T-helper 17 cell (primary cell): ENCODE data around the gene TIMM17A. TPM values are rescaled to one million over a fixed set of nuclear protein-coding genes. Genes with fewer than 3 reads are reported as not detected.
"Not testable (repeated sequence)": the region's sequence is repeated elsewhere in the genome, so short reads cannot be mapped to it uniquely, and the experiment has no call there.

Experiments used
- ATAC-seq: fragments of 150-1000 bp; cut with Tn5 transposase; 2 replicates; pipeline ENCODE4 v1.10.0; 2021; ENCODE audit warnings: mild to moderate bottlenecking, moderate library complexity
- DNase-seq, 3 donors: peaks; one replicate each; pipeline versions ENCODE4 v3.0.0 to v3.0.0-alpha.2; 2020 to 2021
- H3K9me3 ChIP-seq: one replicate; pipeline ENCODE4 v1.7.0; 2013; ENCODE audit warnings: low read length, mild to moderate bottlenecking; ENCODE audit not compliant: control insufficient read depth, poor library complexity, severe bottlenecking
- H3K27ac Mint-ChIP-seq: one replicate; pipeline ENCODE4 v1.8.0; 2022; ENCODE audit warnings: mild to moderate bottlenecking, moderate library complexity, mixed read lengths
- H3K27me3 Mint-ChIP-seq: one replicate; pipeline ENCODE4 v1.8.0; 2022; ENCODE audit warnings: mixed read lengths
- H3K36me3 Mint-ChIP-seq: one replicate; pipeline ENCODE4 v1.8.0; 2022; ENCODE audit warnings: low read depth, mixed read lengths
- H3K4me1 Mint-ChIP-seq: one replicate; pipeline ENCODE4 v1.8.0; 2022; ENCODE audit warnings: mild to moderate bottlenecking, mixed read lengths
- H3K4me3 Mint-ChIP-seq: one replicate; pipeline ENCODE4 v1.8.0; 2022; ENCODE audit warnings: mild to moderate bottlenecking, moderate library complexity, mixed read lengths
- total RNA-seq, 4 donors: library from RNA in 2 of 4; stranded (reverse) in 2 of 4; gene quantifications; one replicate each; pipeline ENCODE4 v1.2.3 and lab custom pipeline; 2022 to 2026

TIMM17A gene
- total RNA-seq, 2 donors from 2014 or later = 36.8 to 48.4 TPM

DNA sequence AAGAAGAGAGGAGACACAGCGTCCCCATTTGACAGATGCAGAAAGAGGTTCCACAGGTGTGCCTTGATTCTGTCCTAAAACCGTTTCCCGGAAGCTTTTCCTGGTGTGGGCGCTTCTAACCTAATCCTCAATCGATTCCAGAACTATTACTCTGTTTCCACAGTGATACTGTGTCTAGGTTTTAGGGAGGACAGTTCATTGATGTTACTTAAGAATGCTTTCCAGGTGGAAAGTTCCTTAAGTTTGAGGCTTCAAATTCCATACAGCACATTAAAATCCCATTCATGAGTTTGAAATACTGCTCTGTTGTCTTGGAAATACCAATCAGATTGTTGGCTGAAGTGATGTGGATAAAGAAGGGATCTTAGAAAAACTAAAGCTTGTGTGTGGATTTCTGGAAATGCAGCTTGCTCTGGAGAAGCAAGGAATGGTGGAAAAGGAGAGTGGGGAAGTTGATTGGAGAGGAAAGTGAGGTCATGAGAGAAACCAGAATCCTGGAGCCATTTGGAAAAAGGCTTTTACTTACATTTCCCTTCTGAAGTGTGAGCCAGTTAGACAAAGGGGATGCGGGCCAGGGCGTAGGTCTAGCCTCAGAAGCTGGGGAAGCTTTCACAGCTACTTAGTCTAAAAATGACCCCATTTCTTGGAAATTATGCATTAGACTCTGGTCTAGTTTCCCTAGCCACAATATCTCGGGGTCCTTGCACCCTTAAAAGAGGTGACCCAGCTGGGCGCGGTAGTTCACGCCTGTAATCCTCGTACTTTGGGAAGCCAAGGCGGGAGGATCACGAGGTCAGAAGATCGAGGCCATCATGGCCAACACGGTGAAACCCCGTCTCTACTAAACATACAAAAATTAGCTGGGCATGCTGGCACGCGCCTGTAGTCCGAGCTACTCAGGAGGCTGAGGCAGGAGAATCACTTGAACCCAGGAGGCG lies 61.8 kb downstream of the TIMM17A start:
- ATAC-seq (no peak), DNase-seq (no peak)
- H3K36me3 Mint-ChIP-seq = peaks cover 2% of the 10 kb centered on the region
- peaks cover 2% of the 10 kb centered on the region for H3K4me1 Mint-ChIP-seq
- no peak overlapping the region for H3K27ac Mint-ChIP-seq
- no peak overlapping the region for H3K4me3 Mint-ChIP-seq
- no peaks in the 10 kb centered on the region for H3K9me3 ChIP-seq
- peaks cover 39% of the 10 kb centered on the region for H3K27me3 Mint-ChIP-seq

DNA sequence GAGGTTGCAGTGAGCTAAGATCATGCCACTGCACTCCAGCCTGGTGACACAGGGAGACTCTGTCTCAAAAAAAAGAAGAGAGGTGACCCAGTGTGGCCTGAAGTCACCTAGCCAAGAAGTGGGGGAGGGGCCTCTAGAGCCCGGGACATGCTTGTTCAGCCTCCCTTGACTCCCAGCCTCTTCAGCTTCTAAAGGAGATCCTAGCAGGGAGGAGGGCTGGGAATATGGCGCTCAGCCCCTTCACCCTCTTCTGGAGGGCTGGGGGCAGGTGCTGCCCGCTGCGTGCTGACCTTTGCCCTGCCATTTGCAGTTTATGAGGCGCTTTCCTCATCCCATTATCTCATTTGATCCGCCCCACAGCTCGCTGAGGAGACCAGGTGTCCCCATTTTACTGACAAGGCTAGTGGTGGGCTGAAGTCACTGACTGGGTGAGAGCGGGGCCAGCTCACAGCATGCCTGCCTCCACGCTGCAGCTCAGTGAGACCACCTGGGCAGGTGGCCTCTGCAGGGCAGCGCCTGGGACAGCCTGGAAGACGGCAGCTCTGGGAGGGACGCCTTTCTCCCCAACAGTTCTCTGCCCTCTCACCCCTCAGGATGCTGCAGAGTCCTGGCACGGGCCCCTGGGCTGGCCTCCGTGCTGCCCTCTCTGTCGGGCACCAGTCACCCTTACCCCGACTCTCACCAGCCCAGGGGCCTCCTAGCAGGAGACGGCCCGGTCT lies 62.6 kb downstream of the TIMM17A start:
- no peaks in the 10 kb centered on the region for H3K9me3 ChIP-seq
- Mint-ChIP-seq H3K27me3 (peaks cover 41% of the 10 kb centered on the region), H3K36me3 (peaks cover 2% of the 10 kb centered on the region), H3K27ac (no peak overlapping the region), H3K4me3 (no peak overlapping the region), H3K4me1 (peaks cover 2% of the 10 kb centered on the region)
- DNase-seq (no peak), ATAC-seq (no peak)

DNA sequence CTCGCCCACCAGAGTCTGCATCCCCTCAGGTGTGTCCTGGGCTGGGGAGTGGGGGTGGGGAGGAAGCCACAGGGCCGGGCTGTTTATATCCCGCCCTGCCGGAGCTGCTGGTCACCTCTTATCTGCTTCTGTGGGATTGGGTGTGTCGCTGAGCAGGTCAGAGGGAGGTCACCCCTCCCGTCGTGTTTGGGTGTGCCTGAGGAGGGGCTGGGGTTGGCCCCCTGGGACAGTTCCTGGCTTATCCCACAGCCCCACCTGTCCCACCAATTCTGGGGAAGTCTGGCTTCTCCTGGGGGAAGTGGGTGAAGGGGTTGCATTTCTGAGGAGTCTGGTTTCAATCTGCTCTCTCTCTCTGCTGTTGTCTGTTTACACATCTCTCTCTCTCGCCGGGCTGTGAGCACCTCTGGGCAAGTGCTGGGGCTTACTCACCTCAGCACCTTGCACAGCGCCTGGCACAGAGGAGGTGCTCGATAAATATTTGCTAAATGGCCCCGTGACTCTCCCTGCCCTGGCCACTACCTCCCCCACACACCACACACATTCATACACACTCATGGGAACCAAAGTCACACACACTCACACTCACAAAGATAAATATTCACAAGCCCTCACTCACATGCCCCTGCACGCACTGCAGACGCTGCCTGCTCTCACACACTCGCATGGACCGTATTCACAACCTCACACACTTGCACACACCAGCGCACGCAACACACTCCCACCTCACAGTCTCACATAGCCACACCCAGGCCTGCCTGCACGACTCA lies 63.3 kb downstream of the TIMM17A start:
- H3K9me3 ChIP-seq = no peaks in the 10 kb centered on the region
- no peak for DNase-seq
- Mint-ChIP-seq H3K27me3 (peaks cover 45% of the 10 kb centered on the region), H3K4me3 (peak overlapping the region; percentile 42), H3K4me1 (peaks cover 2% of the 10 kb centered on the region), H3K27ac (no peak overlapping the region), H3K36me3 (peaks cover 2% of the 10 kb centered on the region)
- no peak for ATAC-seq

DNA sequence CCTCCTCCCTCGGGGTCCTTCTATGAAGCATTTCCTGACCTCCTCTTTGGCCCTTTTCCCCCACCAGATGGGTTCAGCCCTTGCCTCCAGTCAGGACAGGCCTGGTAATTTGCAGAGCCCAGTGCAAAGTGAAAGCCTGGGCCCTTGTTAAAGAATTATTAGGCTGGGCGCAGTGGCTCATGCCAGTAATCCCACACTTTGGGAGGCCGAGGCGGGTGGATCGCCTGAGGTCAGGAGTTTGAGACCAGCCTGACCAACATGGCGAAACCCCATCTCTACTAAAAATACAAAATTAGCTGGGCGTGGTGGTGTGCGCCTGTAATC lies 63.9 kb downstream of the TIMM17A start:
- H3K4me1 Mint-ChIP-seq, H3K27ac Mint-ChIP-seq, H3K36me3 Mint-ChIP-seq, ATAC-seq, H3K9me3 ChIP-seq, DNase-seq: not testable (repeated sequence)
- peaks cover 45% of the 10 kb centered on the region for H3K27me3 Mint-ChIP-seq
- H3K4me3 Mint-ChIP-seq = peak overlapping the region; percentile 42

Other genes with a start within 250 kb of the TIMM17A start
- 10 to 100 TPM; 24.0 to 29.3 TPM for gene IPO9, start 126.3 kb upstream of the TIMM17A start, total RNA-seq
- under 1 TPM; 0.37 to 0.63 TPM for gene SHISA4, start 66.6 kb upstream of the TIMM17A start, total RNA-seq
- not detected for gene LMOD1, start 9.0 kb upstream of the TIMM17A start, total RNA-seq
- 10 to 100 TPM; 21.4 to 28.6 TPM for gene RNPEP, start 27.1 kb downstream of the TIMM17A start, total RNA-seq
- 1 to 10 TPM; 1.6 to 2.0 TPM for gene ELF3, start 55.1 kb downstream of the TIMM17A start, total RNA-seq
- not detected for gene GPR37L1, start 167.4 kb downstream of the TIMM17A start, total RNA-seq
- 10 to 100 TPM; 71.9 to 76.4 TPM for gene ARL8A, start 189.2 kb downstream of the TIMM17A start, total RNA-seq
- 100 to 1,000 TPM in 1 of 2 donors, 10 to 100 TPM in 1; 97.5 to 101 TPM for gene PTPN7, start 205.1 kb downstream of the TIMM17A start, total RNA-seq
- gene LGR6, start 238.3 kb downstream of the TIMM17A start, total RNA-seq = under 1 TPM; 0.13 to 0.25 TPM